ENCODE data around the gene CFAP74. TPM values are rescaled to one million over a fixed set of nuclear protein-coding genes. Genes with fewer than 3 reads are reported as not detected.

CFAP74 gene
- total and polyA plus RNA-seq, 2 of the 4 experiments (the other 2 are of a cell fraction): not detected

- peaks cover 2% of the 10 kb centered on the region; the same call in 1 of the 2 replicates for H3K9me1 ChIP-seq (ENCODE audit: insufficient read depth, low read length)
- no peak overlapping the region for H3K18ac ChIP-seq (ENCODE audit: low read depth, low read length)
- H3K4me2 ChIP-seq (ENCODE audit: low read depth, low read length): no peak overlapping the region
- H3K14ac ChIP-seq (replicated peaks; ENCODE audit: low read depth, low read length): no peak overlapping the region
- H2AK5ac ChIP-seq (ENCODE audit: low read depth, low read length): no peak overlapping the region
- ATAC-seq (ENCODE audit: low read depth): no peak
- in situ Hi-C loops (cut with MboI; ENCODE audit: low sequenced_read_pairs) (no loop called here), dilution Hi-C loops (cut with HindIII; ENCODE audit: low sequenced_read_pairs, unreplicated experiment) (no loop called here), intact Hi-C loops (cut with micrococcal nuclease) (no loop called here)
- no CpG with 5 or more reads among the region's 7 CpGs for WGBS, 2 experiments (ENCODE audit: extremely low coverage in 2 of 2, insufficient read length in 1 of 2)
- no peak overlapping the region for H2BK120ac ChIP-seq (ENCODE audit: low read depth, low read length)
- no peaks in the 10 kb centered on the region for H3K27me3 ChIP-seq (ENCODE audit: control insufficient read depth, insufficient read depth, low read length)
- no peak overlapping the region for H2AFZ ChIP-seq (replicated peaks; ENCODE audit: low read length, poor library complexity)
- no peak overlapping the region for H4K8ac ChIP-seq (ENCODE audit: low read depth in 2 of 2, low read length in 2 of 2)
- H3K9me3 ChIP-seq (ENCODE audit: control insufficient read depth, insufficient read depth, low read length): no peaks in the 10 kb centered on the region
- H3K27ac ChIP-seq (ENCODE audit: insufficient read depth, low read length): no peak overlapping the region
- H3K4me3 ChIP-seq (ENCODE audit: insufficient read depth, low read depth, low read length): no peak overlapping the region
- TF ChIP-seq MAZ (IDR thresholded peaks at IDR 0.05; ENCODE audit: borderline replicate concordance, low read depth, low read length) (no peak), ELK1 (IDR thresholded peaks at IDR 0.05; ENCODE audit: borderline replicate concordance, low read depth, low read length) (no peak), RCOR1 (IDR thresholded peaks at IDR 0.05; ENCODE audit: insufficient replicate concordance, low read length) (no peak), NFE2L2 (IDR thresholded peaks at IDR 0.05; ENCODE audit: low read depth, low read length) (no peak), SMC3 (IDR thresholded peaks at IDR 0.05; ENCODE audit: low read depth, low read length) (no peak), RFX5 (IDR thresholded peaks at IDR 0.05; ENCODE audit: low read depth, low read length) (no peak), MAFK (IDR thresholded peaks at IDR 0.05; ENCODE audit: low read depth, low read length) (no peak), MXI1 (IDR thresholded peaks at IDR 0.05; ENCODE audit: borderline replicate concordance, low read depth, low read length) (no peak), BHLHE40 (IDR thresholded peaks at IDR 0.05; ENCODE audit: low read depth, low read length) (no peak), USF2 (IDR thresholded peaks at IDR 0.05; ENCODE audit: low read depth, low read length) (no peak), CHD1 (IDR thresholded peaks at IDR 0.05; ENCODE audit: low read depth, low read length) (no peak), FOS (IDR thresholded peaks at IDR 0.05; ENCODE audit: low read depth, low read length) (no peak), CTCF (conservative IDR thresholded peaks at IDR 0.05; ENCODE audit: low read depth, low read length) (no peak), POLR2A (IDR thresholded peaks at IDR 0.05; ENCODE audit: low read depth, low read length) (no peak), RAD21 (IDR thresholded peaks at IDR 0.05; ENCODE audit: low read length) (no peak), CEBPB (IDR thresholded peaks at IDR 0.05; ENCODE audit: low read depth, low read length) (no peak)
- peaks cover 23% of the 10 kb centered on the region for H4K20me1 ChIP-seq (ENCODE audit: insufficient read depth, low read length)
- H3K4ac ChIP-seq (ENCODE audit: low read depth, low read length): no peak overlapping the region
- peaks cover 13 to 21% of the 10 kb centered on the region in 2 experiments for H3K79me1 ChIP-seq (ENCODE audit: low read depth in 1 of 2, low read length in 2 of 2)
- DNase-seq: no peak
- no TSS peak for BruUV-seq (replicated peaks)
- ChIA-PET CTCF (no interaction called here), POLR2A (ENCODE audit: unreplicated experiment) (no interaction called here)
- no peaks in the 10 kb centered on the region for H3K36me3 ChIP-seq (ENCODE audit: control insufficient read depth, insufficient read depth, low read length)
- H3K4me1 ChIP-seq (ENCODE audit: control insufficient read depth, insufficient read depth, low read length): peaks cover 11% of the 10 kb centered on the region
- H4K5ac ChIP-seq (ENCODE audit: low read depth, low read length): no peak overlapping the region
- no peak overlapping the region for H2BK15ac ChIP-seq (ENCODE audit: low read depth, low read length)
- H2BK20ac ChIP-seq (ENCODE audit: low read depth, low read length): no peak overlapping the region
- H3K23ac ChIP-seq (ENCODE audit: low read depth, low read length): no peak overlapping the region
- no peak overlapping the region for H3K9ac ChIP-seq (ENCODE audit: low read depth, low read length)
- H3K56ac ChIP-seq (ENCODE audit: extremely low read depth, insufficient read depth, low read length): no peak overlapping the region
- peak overlapping the region; percentile 91 for H2AK9ac ChIP-seq (replicated peaks; ENCODE audit: low read depth, low read length, poor library complexity)
- no peak overlapping the region for H4K91ac ChIP-seq (ENCODE audit: insufficient read depth, low read depth, low read length)
- H2BK5ac ChIP-seq (ENCODE audit: low read depth, low read length, poor library complexity, severe bottlenecking): no peak overlapping the region
Observed at GRCh38 chr1:1892763-1893120, 110.8 kb downstream of the CFAP74 start.
